ENCODE data around the gene CYP39A1.
A peak's percentile ranks its signal among the peaks of the same experiment; 100 is the strongest.

The CYP39A1 gene

GRCh38 chr6:46652603-46653438 is at the start of gene CYP39A1, which contains the start of gene SLC25A27:
Gene CYP39A1, minus strand, starts transcription at chr6:46652818. Its CDS starts 236 bp downstream, at chr6:46652582.
Gene SLC25A27, plus strand, starts transcription at chr6:46652975. Its CDS starts 218 bp downstream, at chr6:46653193.
- peak; percentile 95 for DNase-seq

GRCh38 chr6:46699970-46700369 is 47.4 kb upstream of the CYP39A1 start:
- DNase-seq, result no peak

- no peak for DNase-seq
These were observed 38.4 kb upstream of the CYP39A1 start for GRCh38 chr6:46690911-46691451.

GRCh38 chr6:46690141-46690755 is 37.6 kb upstream of the CYP39A1 start:
- DNase-seq, result no peak

GRCh38 chr6:46689657-46690056 is 37.0 kb upstream of the CYP39A1 start:
- no peak for DNase-seq

GRCh38 chr6:46688966-46689335 is 36.3 kb upstream of the CYP39A1 start:
- DNase-seq, result no peak

- no peak for DNase-seq
These were observed 35.7 kb upstream of the CYP39A1 start for GRCh38 chr6:46688117-46688965.

- no peak for DNase-seq
These were observed 35.0 kb upstream of the CYP39A1 start, which contains the start of gene TDRD6 for GRCh38 chr6:46687619-46688097. Gene TDRD6, plus strand, starts transcription at chr6:46687885. Its CDS starts 244 bp downstream, at chr6:46688129.

- no peak for DNase-seq
These were observed 32.2 kb upstream of the CYP39A1 start for GRCh38 chr6:46684771-46685170.

- no peak for DNase-seq
These were observed 24.7 kb upstream of the CYP39A1 start for GRCh38 chr6:46677314-46677654.

GRCh38 chr6:46676604-46677313 is 24.1 kb upstream of the CYP39A1 start:
- DNase-seq, result no peak

- DNase-seq, result no peak
These were observed 21.8 kb upstream of the CYP39A1 start for GRCh38 chr6:46674410-46674809.

- no peak for DNase-seq
These were observed 14.8 kb upstream of the CYP39A1 start for GRCh38 chr6:46667377-46667776.

- no peak for DNase-seq
These were observed 8.9 kb upstream of the CYP39A1 start for GRCh38 chr6:46661483-46661882.

- DNase-seq, result no peak
These were observed 5.0 kb upstream of the CYP39A1 start for GRCh38 chr6:46657642-46658041.

- no peak for DNase-seq
These were observed 3.2 kb upstream of the CYP39A1 start for GRCh38 chr6:46655803-46656202.

GRCh38 chr6:46653439-46654195 is 999 bp upstream of the CYP39A1 start:
- DNase-seq, result no peak

- DNase-seq, result no peak
These were observed 401 bp downstream of the CYP39A1 start for GRCh38 chr6:46652232-46652602.

GRCh38 chr6:46651816-46652215 is 802 bp downstream of the CYP39A1 start:
- DNase-seq, result no peak

- no peak for DNase-seq
These were observed 1.6 kb downstream of the CYP39A1 start for GRCh38 chr6:46651006-46651405.

GRCh38 chr6:46648869-46649492 is 3.6 kb downstream of the CYP39A1 start:
- DNase-seq, result no peak
